GM23338 (cell line): ENCODE data around the gene MEGF11. TPM values are rescaled to one million over a fixed set of nuclear protein-coding genes. Genes with fewer than 3 reads are reported as not detected.

Experiments used
- ATAC-seq: fragments of 200-7000 bp; cut with Tn5 transposase; 3 replicates; pipeline ENCODE4 v1.9.1; 2020
- DNase-seq: peaks from one replicate; pipeline ENCODE4 v3.0.0-alpha.2; 2015; ENCODE audit warnings: low spot score
- H2AFZ ChIP-seq: fragments of 200-600 bp; sonication (generic); 2 replicates; pipeline ENCODE4 v1.8.0; 2016; ENCODE audit warnings: antibody characterized with exemption, mild to moderate bottlenecking, moderate library complexity
- H3F3A ChIP-seq: fragments of 200-600 bp; sonication (generic); replicated peaks from 2 replicates; pipeline ENCODE4 v1.8.0; 2017; ENCODE audit warnings: antibody characterized with exemption, mixed run types, low read depth
- H3K27ac ChIP-seq: fragments of 200-600 bp; sonication (generic); 2 replicates; pipeline ENCODE4 v1.6.1; 2016; ENCODE audit warnings: low read depth
- H3K27me3 ChIP-seq: fragments of 200-600 bp; sonication (generic); 2 replicates; pipeline ENCODE4 v1.8.0; 2016; ENCODE audit warnings: mild to moderate bottlenecking, mixed run types, moderate library complexity; ENCODE audit not compliant: insufficient read depth
- H3K36me3 ChIP-seq: fragments of 200-600 bp; sonication (generic); 2 replicates; pipeline ENCODE4 v1.8.0; 2016; ENCODE audit warnings: mild to moderate bottlenecking; ENCODE audit not compliant: insufficient read depth
- H3K4me1 ChIP-seq: fragments of 200-600 bp; sonication (generic); 2 replicates; pipeline ENCODE4 v1.8.0; 2016; ENCODE audit warnings: mild to moderate bottlenecking, moderate library complexity; ENCODE audit not compliant: insufficient read depth
- H3K4me2 ChIP-seq: fragments of 200-600 bp; sonication (generic); 2 replicates; pipeline ENCODE4 v1.7.1; 2017; ENCODE audit warnings: mixed run types
- H3K4me3 ChIP-seq: fragments of 200-600 bp; sonication (generic); 2 replicates; pipeline ENCODE4 v1.6.1; 2016; ENCODE audit warnings: mixed run types
- H3K79me2 ChIP-seq: fragments of 200-600 bp; sonication (generic); replicated peaks from 2 replicates; pipeline ENCODE4 v1.8.0; 2017; ENCODE audit warnings: mild to moderate bottlenecking; ENCODE audit not compliant: insufficient read depth
- H3K9me2 ChIP-seq: fragments of 200-600 bp; sonication (generic); 2 replicates; pipeline ENCODE4 v1.8.0; 2017; ENCODE audit not compliant: insufficient read depth
- H4K20me1 ChIP-seq: fragments of 200-600 bp; sonication (generic); replicated peaks from 2 replicates; pipeline ENCODE4 v1.8.0; 2017; ENCODE audit warnings: mild to moderate bottlenecking; ENCODE audit not compliant: insufficient read depth
- H3K27ac Mint-ChIP-seq: 2 replicates; pipeline ENCODE4 v1.8.0; 2020; ENCODE audit warnings: inconsistent platforms, mild to moderate bottlenecking, moderate library complexity, mixed read lengths
- H3K27me3 Mint-ChIP-seq: 3 replicates; pipeline ENCODE4 v1.8.0; 2022; ENCODE audit warnings: low read depth, mild to moderate bottlenecking, moderate library complexity, mixed read lengths, inconsistent platforms; ENCODE audit not compliant: insufficient read depth, poor library complexity
- H3K36me3 Mint-ChIP-seq: 3 replicates; pipeline ENCODE4 v1.8.0; 2021; ENCODE audit warnings: low read depth, mild to moderate bottlenecking, inconsistent platforms, moderate library complexity, mixed read lengths
- H3K4me1 Mint-ChIP-seq: 3 replicates; pipeline ENCODE4 v1.8.0; 2020; ENCODE audit warnings: mild to moderate bottlenecking, inconsistent platforms, mixed read lengths
- H3K4me3 Mint-ChIP-seq: 3 replicates; pipeline ENCODE4 v1.8.0; 2021; ENCODE audit warnings: moderate library complexity, mild to moderate bottlenecking, inconsistent platforms, mixed read lengths
- H3K9me3 Mint-ChIP-seq: 3 replicates; pipeline ENCODE4 v1.8.0; 2020; ENCODE audit warnings: moderate library complexity, mild to moderate bottlenecking, inconsistent platforms, mixed read lengths
- CREB1 ChIP-seq: fragments of 250-450 bp; sonication (Bioruptor Pico); IDR thresholded peaks from 2 replicates; pipeline ENCODE4 v1.5.0; 2020; ENCODE audit warnings: low read depth, mild to moderate bottlenecking, moderate library complexity
- EZH2 ChIP-seq: fragments of 200-600 bp; sonication (generic); IDR thresholded peaks from one replicate; pipeline ENCODE4 v1.8.0; 2017; ENCODE audit warnings: antibody characterized with exemption, mild to moderate bottlenecking, low read depth; ENCODE audit not compliant: unreplicated experiment
- EZH2phosphoT487 ChIP-seq: fragments of 200-600 bp; sonication (generic); IDR thresholded peaks from one replicate; pipeline ENCODE4 v1.8.1; 2018; ENCODE audit warnings: antibody characterized with exemption; ENCODE audit not compliant: unreplicated experiment
- NANOG ChIP-seq: IDR thresholded peaks from 2 replicates; pipeline ENCODE4 v1.6.1; 2016; ENCODE audit warnings: antibody characterized with exemption, borderline replicate concordance
- POLR2AphosphoS5 ChIP-seq: IDR thresholded peaks from 2 replicates; pipeline ENCODE4 v1.6.1; 2016; ENCODE audit warnings: antibody characterized with exemption, low read depth
- ZNF114 ChIP-seq: fragments of 250-450 bp; sonication (Bioruptor Pico); IDR thresholded peaks from 2 replicates; pipeline ENCODE4 v1.5.0; 2020; ENCODE audit warnings: mild to moderate bottlenecking, moderate library complexity
- ZNF331 ChIP-seq: fragments of 250-450 bp; sonication (Bioruptor Pico); IDR thresholded peaks from 2 replicates; pipeline ENCODE4 v1.5.0; 2020; ENCODE audit warnings: low read depth, mild to moderate bottlenecking, moderate library complexity
- polyA plus RNA-seq: library from polyadenylated mRNA; unstranded; fragments of >200 nt; fragmentation: Nextera tagmentation; extraction: Ambion mirVana; gene quantifications from 2 replicates; pipeline ENCODE4 v1.2.1, GENCODE V29; 2016
- total RNA-seq: library from RNA; depleted of rRNA; stranded (reverse); fragments of >200 nt; shearing (Covaris generic); gene quantifications from 2 replicates; pipeline ENCODE4 v1.2.3, GENCODE V29; 2014
- TF ChIP-seq, protein P1 (sequence below): IDR thresholded peaks from one replicate; pipeline ENCODE4 v1.6.1; 2018; ENCODE audit warnings: antibody characterized with exemption; ENCODE audit not compliant: unreplicated experiment

MEGF11 gene
- total and polyA plus RNA-seq, 2 experiments from 2014 or later, result 1.3 to 1.9 TPM

DNA sequence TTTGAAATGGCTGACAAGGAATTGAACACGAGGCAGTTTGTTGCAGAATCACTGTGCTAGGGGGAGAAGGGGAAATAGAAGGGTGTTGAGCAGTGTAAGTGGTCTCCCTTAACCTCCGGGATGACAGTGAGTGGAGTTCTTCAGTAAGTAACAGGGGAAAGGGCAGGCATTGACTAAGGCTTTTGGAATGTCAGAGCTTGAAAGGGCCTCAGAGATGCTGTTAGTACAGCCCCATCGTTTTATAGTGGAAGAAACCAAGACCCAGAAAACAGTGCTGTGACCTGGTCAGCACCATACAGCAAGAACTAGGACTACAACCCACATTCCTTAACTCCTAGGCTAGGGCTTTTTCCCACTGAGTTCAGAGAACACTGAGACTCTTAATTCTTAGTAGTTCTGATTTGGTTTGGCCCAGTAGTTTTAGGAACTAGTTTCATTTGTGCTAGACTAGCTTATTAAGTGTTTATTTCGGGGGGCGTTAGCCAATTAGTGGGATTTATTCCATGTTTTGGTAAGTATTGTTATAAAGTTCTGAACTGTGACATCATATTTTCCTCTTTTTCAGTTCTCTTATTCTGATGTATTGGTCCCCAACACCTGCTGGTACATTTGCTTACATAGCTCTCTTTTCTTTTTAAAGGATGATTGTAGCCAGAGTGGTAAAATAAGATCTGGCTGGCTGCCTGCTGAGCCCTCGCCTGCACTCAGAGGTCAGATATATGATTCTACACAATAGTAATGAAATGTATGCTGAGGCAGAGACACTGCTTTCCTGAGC, 350.1 kb downstream of the MEGF11 start:
- TF ChIP-seq ZNF331 (CRISPR knock-in tag), result no peak
- no peak overlapping the region for H3K4me2 ChIP-seq
- Mint-ChIP-seq H3K4me1 (peaks cover 41% of the 10 kb centered on the region), H3K27ac (peak overlapping the region; percentile 24; the same call in 1 of the 2 replicates), H3K27me3 (no peaks in the 10 kb centered on the region), H3K9me3 (no peaks in the 10 kb centered on the region), H3K36me3 (peaks cover 14% of the 10 kb centered on the region; the same call in 2 of the 3 replicates), H3K4me3 (no peak overlapping the region)
- DNase-seq (no peak), ATAC-seq (no peak; the same call in 2 of the 3 replicates)
- no peaks in the 10 kb centered on the region for H3F3A ChIP-seq
- no peaks in the 10 kb centered on the region for H3K27me3 ChIP-seq
- peaks cover 18% of the 10 kb centered on the region for H4K20me1 ChIP-seq
- no peaks in the 10 kb centered on the region for H3K79me2 ChIP-seq
- no peak overlapping the region for H3K27ac ChIP-seq
- H3K4me3 ChIP-seq, result no peak overlapping the region
- no peak overlapping the region for H2AFZ ChIP-seq
- no peaks in the 10 kb centered on the region for H3K9me2 ChIP-seq
- H3K36me3 ChIP-seq, result peaks cover 11% of the 10 kb centered on the region
- H3K4me1 ChIP-seq, result no peaks in the 10 kb centered on the region; the same call in 1 of the 2 replicates

DNA sequence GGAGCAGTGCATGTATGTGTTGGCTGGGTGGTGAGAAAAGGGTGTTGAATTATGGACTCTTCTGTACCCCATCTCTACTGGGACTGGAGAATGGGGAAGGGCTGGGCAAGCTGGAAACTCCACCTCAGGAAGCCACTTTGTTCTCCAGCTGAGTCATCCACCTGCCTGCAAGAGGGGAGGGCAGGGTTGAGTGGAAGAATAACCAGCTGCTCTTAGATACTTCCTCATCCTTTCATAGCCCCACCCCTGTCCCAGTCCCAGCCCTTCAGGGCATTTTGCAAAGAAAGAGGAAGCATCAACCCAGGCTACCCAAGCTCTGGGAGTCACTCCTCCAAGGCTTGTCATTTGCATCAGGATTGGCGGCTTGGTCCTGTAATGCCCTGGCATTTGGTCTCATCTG, 351.2 kb downstream of the MEGF11 start:
- no peaks in the 10 kb centered on the region for H3K9me2 ChIP-seq
- no peak overlapping the region for H2AFZ ChIP-seq
- peaks cover 41% of the 10 kb centered on the region for H3K4me1 Mint-ChIP-seq
- peak; percentile 63 for ATAC-seq
- no peak for TF ChIP-seq ZNF114
- TF ChIP-seq POLR2AphosphoS5, result no peak
- TF ChIP-seq NANOG, result no peak
- TF ChIP-seq, protein P1, sequence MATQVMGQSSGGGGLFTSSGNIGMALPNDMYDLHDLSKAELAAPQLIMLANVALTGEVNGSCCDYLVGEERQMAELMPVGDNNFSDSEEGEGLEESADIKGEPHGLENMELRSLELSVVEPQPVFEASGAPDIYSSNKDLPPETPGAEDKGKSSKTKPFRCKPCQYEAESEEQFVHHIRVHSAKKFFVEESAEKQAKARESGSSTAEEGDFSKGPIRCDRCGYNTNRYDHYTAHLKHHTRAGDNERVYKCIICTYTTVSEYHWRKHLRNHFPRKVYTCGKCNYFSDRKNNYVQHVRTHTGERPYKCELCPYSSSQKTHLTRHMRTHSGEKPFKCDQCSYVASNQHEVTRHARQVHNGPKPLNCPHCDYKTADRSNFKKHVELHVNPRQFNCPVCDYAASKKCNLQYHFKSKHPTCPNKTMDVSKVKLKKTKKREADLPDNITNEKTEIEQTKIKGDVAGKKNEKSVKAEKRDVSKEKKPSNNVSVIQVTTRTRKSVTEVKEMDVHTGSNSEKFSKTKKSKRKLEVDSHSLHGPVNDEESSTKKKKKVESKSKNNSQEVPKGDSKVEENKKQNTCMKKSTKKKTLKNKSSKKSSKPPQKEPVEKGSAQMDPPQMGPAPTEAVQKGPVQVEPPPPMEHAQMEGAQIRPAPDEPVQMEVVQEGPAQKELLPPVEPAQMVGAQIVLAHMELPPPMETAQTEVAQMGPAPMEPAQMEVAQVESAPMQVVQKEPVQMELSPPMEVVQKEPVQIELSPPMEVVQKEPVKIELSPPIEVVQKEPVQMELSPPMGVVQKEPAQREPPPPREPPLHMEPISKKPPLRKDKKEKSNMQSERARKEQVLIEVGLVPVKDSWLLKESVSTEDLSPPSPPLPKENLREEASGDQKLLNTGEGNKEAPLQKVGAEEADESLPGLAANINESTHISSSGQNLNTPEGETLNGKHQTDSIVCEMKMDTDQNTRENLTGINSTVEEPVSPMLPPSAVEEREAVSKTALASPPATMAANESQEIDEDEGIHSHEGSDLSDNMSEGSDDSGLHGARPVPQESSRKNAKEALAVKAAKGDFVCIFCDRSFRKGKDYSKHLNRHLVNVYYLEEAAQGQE, result no peak
- TF ChIP-seq EZH2, result no peak
- TF ChIP-seq EZH2phosphoT487, result no peak
- TF ChIP-seq CREB1 (CRISPR knock-in tag), result no peak
- H3K4me1 ChIP-seq, result no peaks in the 10 kb centered on the region; the same call in 1 of the 2 replicates
- H3K27ac Mint-ChIP-seq, result peak overlapping the region; percentile 20
- H3K27me3 ChIP-seq, result no peaks in the 10 kb centered on the region
- DNase-seq, result peak; percentile 31
- H3K4me3 ChIP-seq, result no peak overlapping the region
- peaks cover 10% of the 10 kb centered on the region for H3K36me3 ChIP-seq
- H3K27ac ChIP-seq, result no peak overlapping the region
- no peaks in the 10 kb centered on the region for H3K9me3 Mint-ChIP-seq
- no peaks in the 10 kb centered on the region for H3F3A ChIP-seq
- no peak overlapping the region for H3K4me3 Mint-ChIP-seq
- H3K36me3 Mint-ChIP-seq, result peaks cover 18% of the 10 kb centered on the region; the same call in 2 of the 3 replicates
- H3K79me2 ChIP-seq, result no peaks in the 10 kb centered on the region
- H3K4me2 ChIP-seq, result no peak overlapping the region
- peaks cover 18% of the 10 kb centered on the region for H4K20me1 ChIP-seq
- H3K27me3 Mint-ChIP-seq, result no peaks in the 10 kb centered on the region
